ENCODE data around the gene ZNF280B. TPM values are rescaled to one million over a fixed set of nuclear protein-coding genes. Genes with fewer than 3 reads are reported as not detected.
"Not testable (repeated sequence)": the region's sequence is repeated elsewhere in the genome, so short reads cannot be mapped to it uniquely, and the experiment has no call there.

Gene ZNF280B
- total RNA-seq, 4 donors from 2014 or later = 0.47 to 0.80 (median 0.70) TPM; not detected in 1

- Histone ChIP-seq H3K27me3 (no peaks in the 10 kb centered on the region), H3K36me3 (no peaks in the 10 kb centered on the region), H3K9me3 (peaks cover 0 to 8% (median 0%) of the 10 kb centered on the region in 4 donors), H3K4me3 (peak overlapping the region; percentile 58 to 62 (median 60)), H3K27ac (peak overlapping the region in 1 of 4 donors; percentile 60), H3K4me1 (peaks cover 0 to 11% (median 0%) of the 10 kb centered on the region in 4 donors)
- TF ChIP-seq CTCF (IDR thresholded peaks at IDR 0.05) = no peak
- TF ChIP-seq POLR2A (IDR thresholded peaks at IDR 0.05) = no peak
- DNase-seq = no peak
Observed at GRCh38 chr22:22507743-22508273, 734 bp downstream of the ZNF280B start.

GRCh38 chr22:22506736-22507135, 1.8 kb downstream of the ZNF280B start:
- TF ChIP-seq POLR2A (IDR thresholded peaks at IDR 0.05) (no peak), CTCF (IDR thresholded peaks at IDR 0.05) (no peak)
- DNase-seq = no peak
- Histone ChIP-seq H3K27ac (no peak overlapping the region), H3K4me1 (peaks cover 0 to 11% (median 0%) of the 10 kb centered on the region in 4 donors), H3K4me3 (no peak overlapping the region), H3K27me3 (no peaks in the 10 kb centered on the region), H3K36me3 (no peaks in the 10 kb centered on the region), H3K9me3 (peaks cover 0 to 8% (median 0%) of the 10 kb centered on the region in 4 donors)

GRCh38 chr22:22498267-22498666, 10.3 kb downstream of the ZNF280B start:
- TF ChIP-seq POLR2A (IDR thresholded peaks at IDR 0.05) (no peak), CTCF (IDR thresholded peaks at IDR 0.05) (no peak)
- Histone ChIP-seq H3K36me3 (no peaks in the 10 kb centered on the region), H3K27me3 (no peaks in the 10 kb centered on the region), H3K4me1 (no peaks in the 10 kb centered on the region), H3K9me3 (no peaks in the 10 kb centered on the region), H3K27ac (no peak overlapping the region), H3K4me3 (no peak overlapping the region)
- no peak for DNase-seq

- not testable (repeated sequence) for H3K36me3 ChIP-seq, H3K4me1 ChIP-seq, H3K27ac ChIP-seq, H3K4me3 ChIP-seq, H3K27me3 ChIP-seq, H3K9me3 ChIP-seq, DNase-seq
Observed at GRCh38 chr22:22491589-22491988, 17.0 kb downstream of the ZNF280B start.

GRCh38 chr22:22488736-22489135, 19.8 kb downstream of the ZNF280B start:
- no peaks in the 10 kb centered on the region for H3K36me3 ChIP-seq
- H3K4me3 ChIP-seq = no peak overlapping the region
- H3K4me1 ChIP-seq = no peaks in the 10 kb centered on the region
- H3K27ac ChIP-seq = no peak overlapping the region
- no peak for DNase-seq
- H3K27me3 ChIP-seq = no peaks in the 10 kb centered on the region
- H3K9me3 ChIP-seq = no peaks in the 10 kb centered on the region
- TF ChIP-seq POLR2A (IDR thresholded peaks at IDR 0.05) (no peak), CTCF (IDR thresholded peaks at IDR 0.05) (no peak)

GRCh38 chr22:22487869-22488597, 20.5 kb downstream of the ZNF280B start:
- H3K27me3 ChIP-seq = no peaks in the 10 kb centered on the region
- H3K36me3 ChIP-seq = no peaks in the 10 kb centered on the region
- no peaks in the 10 kb centered on the region for H3K9me3 ChIP-seq
- no peaks in the 10 kb centered on the region for H3K4me1 ChIP-seq
- H3K27ac ChIP-seq = no peak overlapping the region
- H3K4me3 ChIP-seq = no peak overlapping the region
- TF ChIP-seq CTCF (IDR thresholded peaks at IDR 0.05) (no peak), POLR2A (IDR thresholded peaks at IDR 0.05) (no peak)
- DNase-seq = no peak
